Stimulated activated CD4-positive, alpha-beta T cell treated with anti-CD3 and anti-CD28 coated beads, Interleukin-12 subunit alpha, Interleukin-12 subunit beta, amount 100 ng/mL, for 24 hours (primary cell): ENCODE data around the gene GIMAP8.
A peak's percentile ranks its signal among the peaks of the same experiment; 100 is the strongest.
"Not testable (repeated sequence)": the region's sequence is repeated elsewhere in the genome, so short reads cannot be mapped to it uniquely, and the experiment has no call there.

Source experiments
- DNase-seq, 2 experiments: peaks; one replicate each; pipeline ENCODE4 v3.0.0-alpha.2; 2020; ENCODE audit warnings: low read depth in 2 of 2

GIMAP8 gene

DNA sequence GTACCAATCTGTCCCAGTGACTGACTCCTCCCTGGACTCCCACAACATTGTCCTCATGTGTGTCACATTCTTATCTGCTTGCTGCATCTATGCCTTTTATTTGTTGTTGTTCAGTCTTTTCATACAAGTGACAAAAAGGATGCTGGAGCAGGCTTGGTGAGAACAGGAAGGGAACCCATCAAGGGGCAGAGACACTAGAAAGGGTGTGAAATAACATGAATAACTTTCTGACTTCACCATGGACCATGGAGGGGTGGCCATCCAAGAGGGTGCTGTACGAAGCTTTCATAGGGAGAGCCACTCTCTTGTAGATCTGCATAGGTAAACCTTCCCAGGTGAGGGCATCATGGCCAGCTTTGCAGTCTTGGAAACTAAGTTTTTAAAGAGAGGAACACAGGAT lies 14.5 kb downstream of the GIMAP8 start:
- DNase-seq = no peak

GRCh38 chr7:150465414-150465813 lies 15.0 kb downstream of the GIMAP8 start:
- DNase-seq = no peak

GRCh38 chr7:150466477-150466876 lies 16.0 kb downstream of the GIMAP8 start:
- no peak for DNase-seq

DNA sequence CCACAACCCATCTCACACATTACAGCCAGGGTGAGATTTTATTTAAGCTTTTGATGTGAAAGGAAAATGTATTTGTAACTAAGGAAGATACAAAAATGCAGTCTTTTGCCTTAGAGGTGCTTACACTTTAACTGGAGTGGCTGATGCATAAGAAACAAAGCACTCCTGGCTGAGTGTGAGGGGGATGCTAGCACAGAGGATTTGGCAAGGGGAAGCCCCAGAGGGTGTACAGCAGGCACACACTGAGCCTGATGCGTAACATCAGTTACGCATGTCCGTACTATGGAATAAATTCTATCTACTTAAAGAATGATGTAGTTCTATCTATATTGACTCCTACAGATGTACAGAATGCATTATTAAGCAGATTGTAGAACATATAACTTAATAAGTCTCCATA lies 17.8 kb downstream of the GIMAP8 start:
- DNase-seq = no peak

DNA sequence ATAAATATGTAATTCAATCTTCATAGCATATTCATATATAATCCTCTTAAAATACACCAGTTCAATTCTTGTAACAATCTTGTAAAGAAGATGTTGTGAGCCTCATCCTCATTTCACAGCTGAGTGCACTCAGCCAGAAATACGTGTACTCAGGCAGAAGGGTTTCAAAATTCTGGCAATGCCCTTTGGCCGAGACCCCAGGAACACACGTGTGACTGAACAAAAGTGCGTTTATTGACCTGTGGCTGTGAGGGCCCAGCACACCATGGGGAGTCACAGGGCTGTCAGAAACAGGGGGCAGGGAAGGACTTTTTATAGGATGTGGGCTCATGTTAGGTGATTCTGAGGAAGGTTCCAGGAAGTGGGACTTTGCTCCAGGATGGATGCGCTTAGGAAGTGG lies 21.5 kb downstream of the GIMAP8 start:
- no peak for DNase-seq

DNA sequence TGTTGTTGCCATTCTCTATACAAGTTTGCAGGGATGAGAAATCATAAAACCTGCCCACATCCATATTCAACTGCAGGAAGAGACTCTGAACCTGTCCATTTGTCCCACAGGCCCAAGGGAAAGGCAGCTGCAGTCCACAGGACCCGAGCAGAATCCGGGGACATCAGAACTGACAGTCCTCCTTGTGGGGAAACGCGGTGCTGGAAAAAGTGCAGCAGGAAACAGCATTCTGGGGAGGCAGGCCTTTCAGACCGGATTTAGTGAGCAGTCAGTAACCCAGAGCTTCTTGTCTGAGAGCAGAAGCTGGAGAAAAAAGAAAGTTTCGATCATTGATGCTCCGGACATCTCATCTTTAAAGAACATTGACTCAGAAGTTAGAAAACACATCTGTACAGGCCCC lies 23.5 kb downstream of the GIMAP8 start:
- no peak for DNase-seq

GRCh38 chr7:150476285-150476684 lies 25.9 kb downstream of the GIMAP8 start:
- no peak for DNase-seq

DNA sequence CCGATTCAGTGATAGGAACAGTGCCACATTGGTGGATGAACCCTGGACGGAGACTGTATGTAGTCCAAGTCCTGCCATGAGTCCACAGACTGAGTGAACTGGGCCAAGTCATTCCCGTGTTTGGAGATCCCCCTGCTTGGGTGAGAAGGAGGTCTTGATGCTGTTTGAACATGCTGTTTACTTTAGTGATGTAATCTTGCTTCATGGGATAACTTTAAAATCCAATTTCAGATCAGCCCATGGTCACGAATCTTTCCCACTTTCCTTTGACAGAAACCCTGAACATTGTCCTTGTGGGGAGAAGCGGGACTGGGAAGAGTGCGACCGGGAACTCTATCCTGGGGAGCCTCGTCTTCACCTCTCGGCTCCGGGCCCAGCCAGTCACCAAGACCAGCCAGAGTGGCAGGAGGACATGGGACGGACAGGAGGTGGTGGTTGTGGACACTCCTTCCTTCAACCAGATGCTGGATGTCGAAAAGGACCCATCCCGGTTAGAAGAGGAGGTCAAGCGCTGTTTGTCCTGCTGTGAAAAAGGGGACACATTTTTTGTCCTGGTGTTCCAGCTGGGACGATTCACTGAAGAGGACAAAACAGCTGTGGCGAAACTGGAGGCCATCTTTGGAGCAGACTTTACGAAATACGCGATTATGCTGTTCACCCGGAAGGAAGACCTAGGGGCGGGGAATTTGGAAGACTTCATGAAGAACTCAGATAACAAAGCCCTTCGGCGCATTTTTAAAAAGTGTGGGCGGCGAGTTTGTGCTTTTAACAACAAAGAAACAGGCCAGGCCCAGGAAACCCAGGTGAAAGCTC lies 26.6 kb downstream of the GIMAP8 start:
- DNase-seq = peak in 1 of 2 experiments; percentile 41

DNA sequence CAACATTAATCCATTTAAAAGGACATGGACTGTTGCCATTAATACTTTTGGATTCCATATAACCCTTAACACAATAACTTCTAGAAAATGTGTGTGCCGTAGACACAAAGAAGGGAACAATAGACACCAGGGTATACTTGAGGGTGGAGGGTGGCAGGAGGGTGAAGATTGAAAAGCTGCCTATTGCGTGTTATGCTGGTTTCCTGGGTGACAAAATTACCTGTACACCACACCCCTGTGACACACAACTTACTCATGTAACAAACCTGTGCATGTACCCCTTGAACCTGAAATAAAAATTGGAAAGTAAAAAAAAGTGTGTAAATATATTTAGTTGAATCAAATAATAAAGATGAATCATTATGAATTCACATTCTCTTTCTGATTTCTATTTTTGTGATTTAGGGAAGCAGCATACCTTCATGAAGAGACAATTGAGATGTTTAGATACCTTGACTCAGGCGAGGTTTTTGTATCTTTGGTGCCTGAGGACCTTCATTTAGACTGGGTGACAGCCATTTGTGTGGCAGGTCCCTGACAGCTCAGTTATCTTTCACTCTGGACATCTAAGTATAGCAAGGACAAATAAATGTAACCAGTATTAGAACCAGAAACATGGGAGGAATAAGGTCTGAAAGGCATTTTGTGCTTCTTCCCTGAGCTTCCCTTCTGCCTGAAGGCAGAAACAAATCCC lies 28.7 kb downstream of the GIMAP8 start:
- DNase-seq = no peak

GRCh38 chr7:150481186-150481920 lies 30.9 kb downstream of the GIMAP8 start:
- DNase-seq = no peak

DNA sequence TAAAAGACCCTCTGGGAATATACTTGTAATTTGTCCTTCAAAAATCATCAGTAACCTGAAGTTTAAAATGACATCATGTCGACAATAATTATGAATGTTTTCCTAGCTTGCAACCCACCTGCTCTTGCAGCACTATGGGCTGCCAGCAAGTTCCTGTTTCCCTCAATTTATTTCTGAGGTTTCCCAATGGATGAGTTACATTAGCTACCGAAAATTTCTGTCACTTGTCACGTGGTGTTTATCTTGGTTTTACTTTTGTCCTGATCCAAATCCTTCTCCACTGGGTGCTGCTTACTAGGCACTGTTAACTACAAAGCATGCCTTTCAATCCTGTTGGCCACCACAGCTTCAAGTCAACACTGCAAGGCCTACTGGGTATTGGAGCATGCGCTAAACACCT lies 31.5 kb downstream of the GIMAP8 start:
- no peak for DNase-seq

DNA sequence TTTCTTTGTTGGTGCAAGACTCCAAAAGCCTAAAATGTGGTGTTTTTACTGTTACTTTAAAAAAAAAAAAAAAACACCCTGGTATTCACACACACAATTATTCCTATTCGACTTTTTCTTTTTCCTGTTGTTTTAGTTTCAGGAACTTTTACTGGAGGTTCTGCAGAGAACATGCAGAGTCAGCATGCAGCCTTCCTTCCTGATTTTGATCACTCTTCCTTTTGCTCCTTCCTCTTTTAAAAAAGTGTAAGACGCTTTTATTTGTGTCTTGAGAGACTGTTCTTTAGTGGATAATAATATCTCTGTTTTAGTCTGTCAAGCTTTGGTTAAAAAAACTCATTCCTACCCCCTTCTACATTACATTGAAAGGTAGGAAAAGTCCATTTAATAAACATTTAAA lies 33.1 kb downstream of the GIMAP8 start:
- not testable (repeated sequence) for DNase-seq

GRCh38 chr7:150484071-150484470 lies 33.6 kb downstream of the GIMAP8 start:
- not testable (repeated sequence) for DNase-seq

- no peak for DNase-seq
These were observed 37.2 kb downstream of the GIMAP8 start for GRCh38 chr7:150487625-150488024.

DNA sequence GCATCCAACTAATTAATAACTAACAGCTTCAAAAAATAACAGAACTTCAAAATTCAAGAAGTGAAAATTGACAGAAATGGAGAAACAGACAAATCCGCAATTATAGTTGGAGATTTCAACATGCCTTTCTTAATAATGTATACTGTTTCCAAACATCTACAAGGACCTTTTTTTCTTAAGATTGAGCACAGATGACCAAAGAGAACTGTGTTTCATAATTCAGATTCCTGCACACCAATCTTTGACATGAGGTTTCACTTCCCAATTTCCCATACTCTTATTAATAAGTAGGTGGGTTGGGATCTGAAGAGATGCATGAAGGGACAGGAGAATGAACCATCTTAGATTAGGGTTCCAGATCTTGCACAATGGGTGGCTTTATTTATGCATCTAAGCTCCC lies 39.4 kb downstream of the GIMAP8 start:
- DNase-seq = no peak

DNA sequence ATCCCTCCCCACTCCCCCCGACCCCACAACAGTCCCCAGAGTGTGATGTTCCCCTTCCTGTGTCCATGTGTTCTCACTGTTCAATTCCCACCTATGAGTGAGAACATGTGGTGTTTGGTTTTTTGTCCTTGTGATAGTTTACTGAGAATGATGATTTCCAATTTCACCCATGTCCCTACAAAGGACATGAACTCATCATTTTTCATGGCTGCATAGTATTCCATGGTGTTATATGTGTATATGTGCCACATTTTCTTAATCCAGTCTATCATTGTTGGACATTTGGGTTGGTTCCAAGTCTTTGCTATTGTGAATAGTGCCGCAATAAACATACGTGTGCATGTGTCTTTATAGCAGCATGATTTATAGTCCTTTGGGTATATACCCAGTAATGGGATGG lies 43.0 kb downstream of the GIMAP8 start:
- DNase-seq = not testable (repeated sequence)

DNA sequence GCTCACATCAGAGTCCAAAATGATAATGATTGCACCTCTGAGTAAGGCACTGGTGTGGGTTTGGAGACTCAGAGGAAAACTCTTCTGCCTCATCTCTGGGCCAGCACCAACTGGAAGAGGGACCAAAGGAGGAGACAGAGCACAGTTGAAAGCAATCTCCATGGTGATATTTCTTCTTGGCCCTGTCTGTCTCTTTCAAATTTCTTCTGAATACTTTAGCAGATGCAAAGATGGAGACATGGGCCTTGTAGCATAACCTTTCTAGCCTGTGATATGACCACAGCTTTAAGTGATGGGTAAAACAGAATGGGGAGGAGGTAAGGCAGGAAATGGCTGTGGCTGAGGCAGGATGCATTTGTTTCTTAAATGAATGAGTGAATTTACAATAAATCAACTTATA lies 52.1 kb downstream of the GIMAP8 start:
- no peak for DNase-seq

DNA sequence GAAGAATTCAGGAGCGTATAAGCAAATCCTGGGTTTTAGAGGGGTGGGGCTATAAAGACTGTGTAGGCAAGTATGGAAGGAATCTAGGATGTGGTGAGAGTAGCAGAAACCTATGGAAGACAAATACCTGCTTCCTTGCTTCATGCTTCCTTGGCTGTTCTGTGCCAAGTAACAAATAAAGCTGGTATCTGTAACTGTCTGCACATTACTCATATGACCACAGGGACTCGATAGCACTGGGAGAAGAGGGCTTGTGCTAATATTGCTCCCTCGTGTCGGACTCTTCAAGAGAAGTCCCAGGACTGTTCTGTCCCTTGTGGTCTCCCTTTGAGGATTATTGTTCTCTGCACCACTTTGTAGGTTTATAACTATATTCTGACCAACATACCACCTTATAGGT lies 52.7 kb downstream of the GIMAP8 start:
- no peak for DNase-seq

GRCh38 chr7:150503581-150503980 lies 53.2 kb downstream of the GIMAP8 start:
- DNase-seq = no peak

GRCh38 chr7:150507947-150508602 lies 57.6 kb downstream of the GIMAP8 start:
- DNase-seq = no peak

GRCh38 chr7:150511048-150511447 lies 60.6 kb downstream of the GIMAP8 start:
- DNase-seq = no peak

- DNase-seq = no peak
These were observed 63.3 kb downstream of the GIMAP8 start for GRCh38 chr7:150513758-150514157.
